CD1c-positive myeloid dendritic cell (primary cell): ENCODE results near the gene NPFF.
A peak's percentile ranks its signal among the peaks of the same experiment; 100 is the strongest.

Experiments used
- DNase-seq: peaks from one replicate; pipeline ENCODE4 v3.0.0-alpha.2; 2016; ENCODE audit errors: extremely low spot score

Gene NPFF

DNA sequence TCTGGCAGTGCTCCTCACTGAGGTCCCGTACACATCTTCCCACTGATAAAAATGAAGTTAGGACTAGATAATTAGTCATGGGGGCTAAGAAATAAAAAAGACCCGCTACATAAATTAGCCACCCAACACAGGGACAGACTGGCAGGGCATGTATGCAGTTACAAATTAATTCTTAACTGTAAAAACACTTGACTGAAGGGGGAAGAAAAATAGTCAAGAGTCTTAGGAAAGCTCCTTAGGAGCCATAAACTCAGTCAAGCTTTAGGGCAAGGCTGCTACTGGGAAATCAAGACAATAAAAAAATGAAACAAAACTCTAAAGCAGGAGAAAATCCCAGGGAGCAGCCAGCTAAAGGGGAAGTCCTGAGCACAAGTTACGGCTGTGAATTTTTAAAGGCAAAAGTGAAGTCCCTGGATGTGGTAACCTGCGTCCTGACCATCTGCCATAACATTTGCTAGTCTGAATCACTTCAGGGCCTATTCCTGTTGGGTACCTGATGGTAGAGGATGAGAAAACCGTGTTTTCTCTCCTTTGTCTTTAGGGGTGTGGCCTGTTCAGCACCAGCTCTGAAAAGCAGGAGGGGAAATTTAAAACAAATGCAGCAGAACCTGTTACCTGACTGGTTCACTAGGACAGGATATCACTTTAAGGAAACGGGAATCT is 7.5 kb upstream of the NPFF start:
- DNase-seq: no peak

DNA sequence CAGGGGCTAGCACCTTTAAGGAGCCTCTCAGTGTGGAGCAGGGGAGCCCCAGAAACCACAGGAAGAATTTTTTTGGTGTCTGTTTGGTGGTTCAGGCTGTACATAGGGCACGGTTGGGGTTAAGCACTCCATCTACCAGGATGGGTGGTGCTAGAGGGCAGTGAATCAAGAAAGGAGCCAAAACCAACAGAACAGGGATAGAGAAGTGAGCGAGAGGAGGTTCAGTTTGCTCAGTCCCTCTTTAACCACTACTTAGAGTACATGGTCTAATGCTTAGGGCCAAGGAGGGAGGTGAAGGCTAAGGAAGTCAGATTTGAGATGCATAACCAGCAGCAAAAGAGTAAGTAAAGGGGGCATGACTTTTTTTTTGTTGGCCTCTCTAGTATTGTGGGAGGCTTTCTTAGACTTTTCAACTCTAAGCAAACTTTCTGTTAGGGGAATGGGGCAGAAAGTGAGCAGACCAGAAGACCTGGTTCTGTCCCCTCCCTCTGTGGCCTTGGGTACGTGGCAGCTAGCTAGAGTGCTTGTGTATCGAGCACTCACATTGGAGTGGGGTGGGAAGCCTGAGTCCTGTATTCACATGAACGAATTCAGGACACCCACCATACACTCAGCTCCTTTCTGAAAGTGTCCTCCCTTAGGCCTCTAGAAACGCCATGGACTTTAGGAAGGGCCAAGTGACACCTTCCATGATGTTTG is 6.6 kb upstream of the NPFF start:
- DNase-seq: no peak

GRCh38 chr12:53510181-53510812 is 3.0 kb upstream of the NPFF start:
- DNase-seq: no peak

GRCh38 chr12:53508534-53509170 is 1.4 kb upstream of the NPFF start:
- peak; percentile 91 for DNase-seq

- DNase-seq: no peak
Measured at GRCh38 chr12:53507603-53507885, 260 bp upstream of the NPFF start.

DNA sequence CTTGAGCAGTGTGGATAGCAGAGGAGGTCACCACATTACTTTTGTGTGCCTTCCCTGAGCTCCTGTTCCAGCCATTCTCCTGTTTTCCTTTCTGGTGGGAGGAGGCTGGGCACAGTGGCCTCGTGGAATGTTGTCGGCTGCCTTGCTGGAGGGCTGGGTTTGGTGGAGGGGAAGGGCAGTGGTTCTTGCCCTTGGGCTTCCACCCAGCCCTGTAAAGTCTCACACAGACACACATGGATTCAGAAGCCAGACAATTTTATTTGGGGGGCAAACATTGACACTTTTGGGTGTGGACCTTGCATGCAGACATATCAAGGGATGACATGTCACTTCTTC is 866 bp downstream of the NPFF start:
- DNase-seq: no peak

DNA sequence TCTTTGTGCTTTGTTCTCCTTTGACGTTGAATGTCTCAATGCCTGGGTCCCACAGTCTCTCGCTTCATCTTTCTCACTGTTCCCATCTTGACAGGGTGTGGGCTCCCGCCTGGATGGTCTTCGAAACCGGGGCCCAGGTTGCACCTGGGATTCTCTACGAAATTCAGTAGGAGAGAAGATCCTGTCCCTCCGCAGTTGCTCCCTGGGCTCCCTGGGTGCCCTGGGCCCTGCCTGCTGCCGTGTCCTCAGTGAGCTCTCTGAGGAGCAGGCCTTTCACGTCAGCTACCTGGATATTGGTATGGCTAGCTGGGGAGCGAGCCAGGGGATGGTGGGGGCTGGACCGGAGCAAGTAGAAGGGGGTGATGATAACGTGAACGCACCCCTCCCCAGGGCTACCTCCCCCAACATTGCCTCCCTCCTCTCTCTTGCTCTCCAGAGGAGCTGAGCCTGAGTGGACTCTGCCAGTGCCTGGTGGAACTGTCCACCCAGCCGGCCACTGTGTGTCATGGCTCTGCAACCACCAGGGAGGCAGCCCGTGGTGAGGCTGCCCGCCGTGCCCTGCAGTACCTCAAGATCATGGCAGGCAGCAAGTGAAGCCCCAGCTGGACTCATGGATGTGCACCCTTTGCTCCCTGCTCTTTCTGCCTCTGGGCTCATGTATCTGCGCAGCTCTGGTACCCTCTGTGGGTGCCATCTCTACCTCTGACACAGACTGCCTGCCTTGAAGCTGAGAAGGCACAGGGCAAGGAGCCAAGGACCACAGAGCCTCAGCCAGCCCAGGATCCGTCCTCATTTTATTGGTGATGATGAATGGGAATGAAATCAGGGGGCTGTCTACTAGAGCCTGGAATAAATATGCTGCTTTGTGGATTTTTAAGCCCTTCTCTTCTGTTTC is 1.5 kb downstream of the NPFF start:
- no peak for DNase-seq

GRCh38 chr12:53505086-53505485 is 2.2 kb downstream of the NPFF start:
- peak; percentile 35 for DNase-seq

DNA sequence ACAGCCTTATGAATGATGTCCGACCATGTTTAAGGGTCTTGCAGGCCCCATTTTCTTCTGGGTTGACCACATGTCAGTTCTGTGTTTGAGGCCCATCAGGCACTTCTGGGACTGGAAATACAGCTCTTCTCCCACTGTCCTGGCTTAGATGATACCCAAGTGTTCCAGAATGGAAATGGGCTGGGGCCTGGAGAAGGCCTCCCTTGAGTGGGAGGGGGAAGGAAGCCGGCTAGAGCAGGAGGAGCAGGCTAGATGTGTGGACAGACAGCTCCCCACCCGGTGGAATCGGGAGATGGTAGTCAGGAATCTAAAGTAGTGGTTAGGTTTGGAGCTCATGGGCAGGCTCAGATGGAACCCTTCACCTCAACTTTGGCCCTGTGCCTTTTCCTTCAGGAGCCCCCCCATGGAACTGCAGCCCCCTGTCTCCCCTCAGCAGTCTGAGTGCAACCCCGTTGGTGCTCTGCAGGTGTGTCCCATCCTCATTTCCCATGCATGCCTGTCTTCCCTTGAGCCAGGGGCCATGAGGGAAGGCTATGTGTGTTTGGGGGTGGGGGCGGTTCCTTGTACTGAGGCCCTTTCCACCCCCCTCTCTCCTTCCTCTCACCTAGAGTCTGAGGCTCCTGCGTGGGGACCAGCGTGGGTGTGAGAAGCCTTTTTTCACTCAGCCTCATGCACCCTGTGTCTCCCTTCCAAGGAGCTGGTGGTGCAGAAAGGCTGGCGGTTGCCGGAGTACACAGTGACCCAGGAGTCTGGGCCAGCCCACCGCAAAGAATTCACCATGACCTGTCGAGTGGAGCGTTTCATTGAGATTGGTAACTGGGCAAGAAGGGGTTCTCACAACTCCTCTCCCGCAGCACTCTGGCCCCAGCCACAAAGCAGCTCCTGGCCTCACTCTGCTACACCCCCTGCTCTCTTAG is 3.0 kb downstream of the NPFF start:
- no peak for DNase-seq

GRCh38 chr12:53502983-53503728 is 4.1 kb downstream of the NPFF start:
- no peak for DNase-seq

- DNase-seq: no peak
Measured at GRCh38 chr12:53502331-53502730, 5.0 kb downstream of the NPFF start.

- DNase-seq: no peak
Measured at GRCh38 chr12:53501615-53502181, 5.6 kb downstream of the NPFF start.

GRCh38 chr12:53500776-53501614 is 6.3 kb downstream of the NPFF start, which contains the start of gene TARBP2:
Gene TARBP2, plus strand, starts transcription at chr12:53501283. Its CDS starts 126 bp downstream, at chr12:53501409.
- peak; percentile 99 for DNase-seq

GRCh38 chr12:53500142-53500775 is 7.0 kb downstream of the NPFF start:
- peak; percentile 78 for DNase-seq

- DNase-seq: peak; percentile 46
Measured at GRCh38 chr12:53499266-53500141, 7.8 kb downstream of the NPFF start, which contains the start of gene MAP3K12. Gene MAP3K12, minus strand, starts transcription at chr12:53499458. Its CDS starts 12,067 bp downstream, at chr12:53487391.

- no peak for DNase-seq
Measured at GRCh38 chr12:53498235-53498630, 9.1 kb downstream of the NPFF start.

- DNase-seq: no peak
Measured at GRCh38 chr12:53497461-53497860, 9.8 kb downstream of the NPFF start.
